DND-41 (cell line): ENCODE measurements around the gene CLEC12A.
"Not testable (repeated sequence)": the region's sequence is repeated elsewhere in the genome, so short reads cannot be mapped to it uniquely, and the experiment has no call there.

Source experiments
- ATAC-seq: fragments of 200-7000 bp; cut with Tn5 transposase; 3 replicates; pipeline ENCODE4 v1.9.1; 2021; ENCODE audit warnings: low read depth; ENCODE audit not compliant: insufficient read depth
- DNase-seq: peaks from one replicate; pipeline ENCODE4 v3.0.0-alpha.2; 2020
- H2AFZ ChIP-seq: 2 replicates; pipeline ENCODE4 v1.6.0; 2012; ENCODE audit warnings: low read depth, low read length
- H3K27ac ChIP-seq: 2 replicates; pipeline ENCODE4 v1.5.1; 2012; ENCODE audit warnings: low read length, inconsistent platforms
- H3K27me3 ChIP-seq: fragments of 200-600 bp; sonication (generic); 2 replicates; pipeline ENCODE4 v1.6.0; 2012; ENCODE audit warnings: low read length, mild to moderate bottlenecking, inconsistent platforms; ENCODE audit not compliant: insufficient read depth, poor library complexity
- H3K36me3 ChIP-seq: 2 replicates; pipeline ENCODE4 v1.5.1; 2012; ENCODE audit warnings: low read length, inconsistent platforms; ENCODE audit not compliant: insufficient read depth
- H3K4me1 ChIP-seq: 2 replicates; pipeline ENCODE4 v1.5.1; 2012; ENCODE audit warnings: mild to moderate bottlenecking, low read length; ENCODE audit not compliant: insufficient read depth
- H3K4me2 ChIP-seq: 2 replicates; pipeline ENCODE4 v1.6.0; 2012; ENCODE audit warnings: mild to moderate bottlenecking, moderate library complexity, low read length, inconsistent platforms; ENCODE audit not compliant: insufficient read depth
- H3K4me3 ChIP-seq, 2 experiments: fragments of 200-600 bp in 1 of 2; shearing (Covaris generic) in 1 of 2; 2 replicates each; pipeline ENCODE4 v1.5.1; 2012 to 2016; ENCODE audit warnings: inconsistent platforms in 2 of 2, low read length in 2 of 2, mild to moderate bottlenecking in 2 of 2, low read depth in 1 of 2, moderate library complexity in 1 of 2
- H3K79me2 ChIP-seq: 2 replicates; pipeline ENCODE4 v1.6.0; 2012; ENCODE audit warnings: low read length, inconsistent platforms; ENCODE audit not compliant: insufficient read depth
- H3K9ac ChIP-seq: 2 replicates; pipeline ENCODE4 v1.6.0; 2012; ENCODE audit warnings: low read depth, mild to moderate bottlenecking, inconsistent platforms, low read length, moderate library complexity
- H3K9me3 ChIP-seq: 2 replicates; pipeline ENCODE4 v1.5.1; 2012; ENCODE audit warnings: low read length, moderate library complexity, mild to moderate bottlenecking, inconsistent platforms; ENCODE audit not compliant: insufficient read depth, severe bottlenecking
- H4K20me1 ChIP-seq: 2 replicates; pipeline ENCODE4 v1.6.0; 2012; ENCODE audit warnings: low read length; ENCODE audit not compliant: insufficient read depth
- CTCF ChIP-seq: IDR thresholded peaks from 2 replicates; pipeline ENCODE4 v1.5.1; 2012; ENCODE audit warnings: borderline replicate concordance, low read length, moderate library complexity, mild to moderate bottlenecking; ENCODE audit not compliant: poor library complexity, severe bottlenecking; ENCODE audit errors: extremely low read depth
- EZH2 ChIP-seq: IDR thresholded peaks from 3 replicates; pipeline ENCODE4 v1.6.1; 2012; ENCODE audit warnings: borderline replicate concordance, low read depth, mild to moderate bottlenecking, moderate library complexity, low read length, inconsistent platforms; ENCODE audit not compliant: severe bottlenecking

Gene CLEC12A

GRCh38 chr12:9948606-9949296 is 22.5 kb upstream of the CLEC12A start:
- no peak for DNase-seq

GRCh38 chr12:9951026-9951675 is 20.1 kb upstream of the CLEC12A start:
- no peak for TF ChIP-seq EZH2
- no peak for TF ChIP-seq CTCF

More at GRCh38 chr12:9948606-9949296, 22.5 kb upstream of the CLEC12A start:
- Histone ChIP-seq H3K36me3 (no peaks in the 10 kb centered on the region), H3K9ac (no peak overlapping the region; the same call in 1 of the 2 replicates), H4K20me1 (no peaks in the 10 kb centered on the region), H3K4me3 (no peak overlapping the region), H3K27ac (no peak overlapping the region), H3K79me2 (no peaks in the 10 kb centered on the region), H3K4me1 (peaks cover 27% of the 10 kb centered on the region), H3K9me3 (no peaks in the 10 kb centered on the region), H3K4me2 (no peak overlapping the region), H3K27me3 (no peaks in the 10 kb centered on the region), H2AFZ (no peak overlapping the region)
- TF ChIP-seq CTCF, result no peak
- TF ChIP-seq EZH2, result no peak
- no peak for ATAC-seq

GRCh38 chr12:9952954-9953729 is 18.1 kb upstream of the CLEC12A start:
- H3K79me2 ChIP-seq, ATAC-seq, H4K20me1 ChIP-seq, DNase-seq, H3K27me3 ChIP-seq, H3K9me3 ChIP-seq, H2AFZ ChIP-seq, H3K36me3 ChIP-seq, H3K4me2 ChIP-seq, H3K4me3 ChIP-seq, H3K9ac ChIP-seq, H3K27ac ChIP-seq: not testable (repeated sequence)
- H3K4me1 ChIP-seq, result peaks cover 37% of the 10 kb centered on the region

More at GRCh38 chr12:9951026-9951675, 20.1 kb upstream of the CLEC12A start:
- no peaks in the 10 kb centered on the region for H3K9me3 ChIP-seq
- 0 out of 4 replicates have a peak overlapping the region, but pooled peaks of 1 of the 2 experiments have one; percentile 5 for H3K4me3 ChIP-seq
- H3K4me1 ChIP-seq, result peaks cover 27% of the 10 kb centered on the region
- H2AFZ ChIP-seq, result peak overlapping the region; percentile 35; the same call in 1 of the 2 replicates
- peak overlapping the region; percentile 45 for H3K4me2 ChIP-seq
- ATAC-seq (peak; percentile 100), DNase-seq (peak; percentile 81)
- H3K27me3 ChIP-seq, result no peaks in the 10 kb centered on the region
- peak overlapping the region; percentile 60 for H3K27ac ChIP-seq
- no peaks in the 10 kb centered on the region for H3K36me3 ChIP-seq
- no peaks in the 10 kb centered on the region for H4K20me1 ChIP-seq
- H3K79me2 ChIP-seq, result no peaks in the 10 kb centered on the region
- 0 out of 2 replicates have a peak overlapping the region, but pooled peaks have one; percentile 1 for H3K9ac ChIP-seq

GRCh38 chr12:9957834-9958233 is 13.4 kb upstream of the CLEC12A start:
- H3K36me3 ChIP-seq, result no peaks in the 10 kb centered on the region
- no peak overlapping the region for H3K9ac ChIP-seq
- no peak overlapping the region for H2AFZ ChIP-seq
- DNase-seq (no peak), ATAC-seq (peak; percentile 82)
- no peaks in the 10 kb centered on the region for H4K20me1 ChIP-seq
- no peaks in the 10 kb centered on the region for H3K9me3 ChIP-seq
- H3K4me2 ChIP-seq, result no peak overlapping the region
- TF ChIP-seq CTCF, result no peak
- no peak for TF ChIP-seq EZH2
- peaks cover 18% of the 10 kb centered on the region for H3K4me1 ChIP-seq
- no peaks in the 10 kb centered on the region for H3K79me2 ChIP-seq
- H3K27ac ChIP-seq, result no peak overlapping the region
- no peaks in the 10 kb centered on the region for H3K27me3 ChIP-seq
- H3K4me3 ChIP-seq, result no peak overlapping the region
